Measurements from ENCODE around the gene SIRPA. TPM values are rescaled to one million over a fixed set of nuclear protein-coding genes. Genes with fewer than 3 reads are reported as not detected.

SIRPA gene
- total RNA-seq, 1 experiment from 2014 or later: 12.8 TPM

GRCh38 chr20:1881240-1881835 lies 13.9 kb upstream of the SIRPA start:
- TF ChIP-seq EZH2 (IDR thresholded peaks at IDR 0.05; ENCODE audit: low read length, unreplicated experiment) (no peak), EZH2phosphoT487 (IDR thresholded peaks at IDR 0.05; ENCODE audit: borderline replicate concordance, low read length) (no peak), CTCF (conservative IDR thresholded peaks at IDR 0.05; ENCODE audit: low read depth, low read length) (no peak)
- intact Hi-C loops (cut with micrococcal nuclease): no loop called here
- no peaks in the 10 kb centered on the region for H3K4me1 ChIP-seq (ENCODE audit: insufficient read depth, low read length)
- H3F3A ChIP-seq (ENCODE audit: low read length, unreplicated experiment): no peaks in the 10 kb centered on the region
- no TSS peak for BruUV-seq (replicated peaks)
- no peak overlapping the region for H3K4me2 ChIP-seq (ENCODE audit: low read length)
- H3K36me3 ChIP-seq (ENCODE audit: low read depth, low read length): no peaks in the 10 kb centered on the region
- no peaks in the 10 kb centered on the region for H3K79me2 ChIP-seq (ENCODE audit: low read length)
- ChIA-PET POLR2A (ENCODE audit: unreplicated experiment) (no interaction called here), CTCF (no interaction called here)
- no peaks in the 10 kb centered on the region for H4K20me1 ChIP-seq (ENCODE audit: low read length)
- H3K9ac ChIP-seq (ENCODE audit: low read length): no peak overlapping the region
- no peak for DNase-seq
- ATAC-seq: no peak
- no peak overlapping the region for H2AFZ ChIP-seq (ENCODE audit: low read length)
- no peak overlapping the region for H3K27ac ChIP-seq (ENCODE audit: low read length)
- H3K27me3 ChIP-seq (ENCODE audit: low read length): no peaks in the 10 kb centered on the region
- H3K9me2 ChIP-seq (replicated peaks; ENCODE audit: low read length): no peaks in the 10 kb centered on the region
- H3K9me3 ChIP-seq (ENCODE audit: low read length): no peaks in the 10 kb centered on the region
- no peak overlapping the region for H3K4me3 ChIP-seq (ENCODE audit: low read length)

GRCh38 chr20:1882026-1882425 lies 13.2 kb upstream of the SIRPA start:
- ChIA-PET POLR2A (ENCODE audit: unreplicated experiment) (no interaction called here), CTCF (no interaction called here)
- Histone ChIP-seq H3K36me3 (ENCODE audit: low read depth, low read length) (no peaks in the 10 kb centered on the region), H3K27ac (ENCODE audit: low read length) (no peak overlapping the region), H3K4me2 (ENCODE audit: low read length) (no peak overlapping the region), H3F3A (ENCODE audit: low read length, unreplicated experiment) (no peaks in the 10 kb centered on the region), H3K27me3 (ENCODE audit: low read length) (no peaks in the 10 kb centered on the region), H3K4me1 (ENCODE audit: insufficient read depth, low read length) (no peaks in the 10 kb centered on the region), H2AFZ (ENCODE audit: low read length) (no peak overlapping the region), H3K79me2 (ENCODE audit: low read length) (no peaks in the 10 kb centered on the region), H3K9me3 (ENCODE audit: low read length) (no peaks in the 10 kb centered on the region), H4K20me1 (ENCODE audit: low read length) (no peaks in the 10 kb centered on the region), H3K4me3 (ENCODE audit: low read length) (no peak overlapping the region), H3K9ac (ENCODE audit: low read length) (no peak overlapping the region), H3K9me2 (replicated peaks; ENCODE audit: low read length) (no peaks in the 10 kb centered on the region)
- intact Hi-C loops (cut with micrococcal nuclease): no loop called here
- no peak for TF ChIP-seq CTCF (conservative IDR thresholded peaks at IDR 0.05; ENCODE audit: low read depth, low read length)
- no peak for TF ChIP-seq EZH2 (IDR thresholded peaks at IDR 0.05; ENCODE audit: low read length, unreplicated experiment)
- no peak for TF ChIP-seq EZH2phosphoT487 (IDR thresholded peaks at IDR 0.05; ENCODE audit: borderline replicate concordance, low read length)
- no peak for DNase-seq
- no TSS peak for BruUV-seq (replicated peaks)
- ATAC-seq: no peak

- Histone ChIP-seq H3K27ac (ENCODE audit: low read length) (no peak overlapping the region), H4K20me1 (ENCODE audit: low read length) (no peaks in the 10 kb centered on the region), H3K9ac (ENCODE audit: low read length) (no peak overlapping the region), H3K9me3 (ENCODE audit: low read length) (no peaks in the 10 kb centered on the region), H2AFZ (ENCODE audit: low read length) (no peak overlapping the region), H3K4me3 (ENCODE audit: low read length) (no peak overlapping the region), H3K4me2 (ENCODE audit: low read length) (no peak overlapping the region), H3K27me3 (ENCODE audit: low read length) (no peaks in the 10 kb centered on the region), H3K36me3 (ENCODE audit: low read depth, low read length) (no peaks in the 10 kb centered on the region), H3K9me2 (replicated peaks; ENCODE audit: low read length) (no peaks in the 10 kb centered on the region), H3K4me1 (ENCODE audit: insufficient read depth, low read length) (no peaks in the 10 kb centered on the region), H3K79me2 (ENCODE audit: low read length) (no peaks in the 10 kb centered on the region), H3F3A (ENCODE audit: low read length, unreplicated experiment) (no peaks in the 10 kb centered on the region)
- ATAC-seq (no peak), DNase-seq (no peak)
- TF ChIP-seq EZH2phosphoT487 (IDR thresholded peaks at IDR 0.05; ENCODE audit: borderline replicate concordance, low read length): no peak
- TF ChIP-seq EZH2 (IDR thresholded peaks at IDR 0.05; ENCODE audit: low read length, unreplicated experiment): no peak
- ChIA-PET CTCF (interaction anchor here (0.6 kb wide), 1 partner anchor 437 kb away, joined by 5 read pairs; no protein-coding TSS in a partner anchor), POLR2A (ENCODE audit: unreplicated experiment) (no interaction called here)
- intact Hi-C loops (cut with micrococcal nuclease): no loop called here
- BruUV-seq (replicated peaks): no TSS peak
These were observed 11.2 kb upstream of the SIRPA start for GRCh38 chr20:1883986-1884385.

Data from PC-3 (cell line).